ENCODE data around the gene NDUFV1. TPM values are rescaled to one million over a fixed set of nuclear protein-coding genes. Genes with fewer than 3 reads are reported as not detected.

Gene NDUFV1
- total RNA-seq, 6 experiments from 2014 or later, result 151 to 214 (median 163) TPM

GRCh38 chr11:67574938-67575337 lies 31.8 kb upstream of the NDUFV1 start:
- Histone ChIP-seq H3K9me3 (no peaks in the 10 kb centered on the region), H3K27me3 (no peaks in the 10 kb centered on the region), H3K27ac (no peak overlapping the region), H3K4me1 (peaks cover 0 to 23% (median 2%) of the 10 kb centered on the region in 4 donors), H3K4me3 (no peak overlapping the region), H3K36me3 (no peaks in the 10 kb centered on the region)
- WGBS (ENCODE audit: insufficient coverage, low coverage, low lambda C conversion rate, missing lambda C conversion rate), result 60% methylated on average over 3 of the region's 3 CpGs
- DNase-seq (no peak), ATAC-seq (no peak)
- intact Hi-C loops (cut with DNase I), result no loop called here
- TF ChIP-seq POLR2A (IDR thresholded peaks at IDR 0.05) (no peak), CTCF (IDR thresholded peaks at IDR 0.05) (no peak)

GRCh38 chr11:67576735-67577475 lies 29.8 kb upstream of the NDUFV1 start:
- Histone ChIP-seq H3K27me3 (no peaks in the 10 kb centered on the region), H3K27ac (no peak overlapping the region), H3K4me1 (peaks cover 0 to 41% (median 2%) of the 10 kb centered on the region in 4 donors), H3K36me3 (no peaks in the 10 kb centered on the region), H3K9me3 (no peaks in the 10 kb centered on the region), H3K4me3 (no peak overlapping the region)
- DNase-seq, result no peak
- intact Hi-C loops (cut with DNase I), result no loop called here
- peak in 3 of 4 donors; percentile 13 to 28 (median 24) for ATAC-seq
- 40% methylated on average over 3 of the region's 14 CpGs for WGBS (ENCODE audit: insufficient coverage, low coverage, low lambda C conversion rate, missing lambda C conversion rate)
- TF ChIP-seq POLR2A (IDR thresholded peaks at IDR 0.05), result no peak
- peak in 1 of 4 donors; percentile 10 for TF ChIP-seq CTCF (IDR thresholded peaks at IDR 0.05)

- intact Hi-C loops (cut with DNase I), result no loop called here
- DNase-seq (peak in 1 of 3 donors; percentile 52), ATAC-seq (peak in 3 of 4 donors; percentile 35 to 59 (median 56))
- Histone ChIP-seq H3K4me1 (peaks cover 0 to 51% (median 2%) of the 10 kb centered on the region in 4 donors), H3K9me3 (no peaks in the 10 kb centered on the region), H3K36me3 (no peaks in the 10 kb centered on the region), H3K27ac (peak overlapping the region in 1 of 3 donors; percentile 29), H3K4me3 (no peak overlapping the region), H3K27me3 (no peaks in the 10 kb centered on the region)
- no CpG with 5 or more reads among the region's 6 CpGs for WGBS (ENCODE audit: insufficient coverage, low coverage, low lambda C conversion rate, missing lambda C conversion rate)
- no peak for TF ChIP-seq CTCF (IDR thresholded peaks at IDR 0.05)
- TF ChIP-seq POLR2A (IDR thresholded peaks at IDR 0.05), result no peak
These were observed 28.8 kb upstream of the NDUFV1 start for GRCh38 chr11:67577951-67578350.

GRCh38 chr11:67581469-67581868 lies 25.3 kb upstream of the NDUFV1 start:
- peaks cover 0 to 53% (median 2%) of the 10 kb centered on the region in 4 donors for H3K4me1 ChIP-seq
- DNase-seq, result no peak

More at GRCh38 chr11:67581469-67581868, 25.3 kb upstream of the NDUFV1 start:
- 42% methylated on average over 11 of the region's 11 CpGs for WGBS (ENCODE audit: insufficient coverage, low coverage, low lambda C conversion rate, missing lambda C conversion rate)
- Histone ChIP-seq H3K27ac (no peak overlapping the region), H3K36me3 (no peaks in the 10 kb centered on the region), H3K9me3 (no peaks in the 10 kb centered on the region), H3K27me3 (no peaks in the 10 kb centered on the region), H3K4me3 (no peak overlapping the region)
- intact Hi-C loops (cut with DNase I), result no loop called here
- TF ChIP-seq POLR2A (IDR thresholded peaks at IDR 0.05) (no peak), CTCF (IDR thresholded peaks at IDR 0.05) (no peak)
- ATAC-seq, result no peak

All from right lobe of liver (tissue), 6 donors.